Astrocyte of the hippocampus (primary cell): ENCODE measurements around the gene LCOR.
A peak's percentile ranks its signal among the peaks of the same experiment; 100 is the strongest.

Experiments used
- DNase-seq: peaks from one replicate; pipeline ENCODE4 v3.0.0; 2011; ENCODE audit warnings: low read depth, low spot score

The LCOR gene

DNA sequence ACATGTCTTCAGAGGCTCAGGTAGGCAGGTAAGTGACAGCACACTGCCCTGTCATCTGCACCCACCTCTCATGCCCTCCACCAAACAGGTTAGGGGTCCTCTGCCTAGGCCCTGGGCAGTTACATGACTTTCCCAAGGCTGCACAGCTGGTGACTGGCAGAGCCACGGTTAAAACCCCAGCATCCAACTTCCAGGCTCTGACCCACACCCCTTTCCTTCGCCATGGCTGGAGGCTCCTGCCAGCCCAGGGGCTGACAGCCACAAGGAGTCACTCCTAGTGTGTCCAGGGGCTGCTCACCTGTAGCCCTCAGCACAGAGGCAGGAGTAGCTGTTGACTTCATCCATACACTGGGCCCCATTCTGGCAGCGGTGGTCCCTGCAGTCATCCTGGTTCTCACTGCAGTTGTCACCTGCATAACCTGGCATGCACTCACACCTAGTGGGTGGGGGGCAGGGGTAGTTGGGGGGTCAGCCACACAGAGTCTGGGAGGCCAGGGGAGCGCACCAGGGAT lies 178.7 kb downstream of the LCOR start:
- DNase-seq: no peak

DNA sequence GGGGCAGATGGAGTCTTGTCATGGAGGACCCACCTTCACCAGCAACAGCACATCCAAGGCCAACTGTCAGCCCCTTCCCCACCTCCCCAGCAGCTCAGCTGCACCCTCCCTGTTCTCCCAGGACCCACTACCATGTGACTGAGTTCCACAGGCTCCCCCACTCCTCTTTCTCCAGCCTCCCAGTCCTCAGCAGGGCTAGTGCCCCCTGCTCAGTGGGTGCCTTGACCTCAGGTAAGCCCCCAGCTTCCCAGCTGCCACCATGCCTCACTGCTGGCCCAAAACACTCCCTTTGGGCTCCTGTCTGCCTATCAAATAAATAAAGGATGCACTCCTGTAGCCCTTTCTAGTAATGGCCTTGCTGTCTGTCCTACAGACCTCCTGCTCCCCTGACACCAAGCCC lies 179.3 kb downstream of the LCOR start:
- no peak for DNase-seq

DNA sequence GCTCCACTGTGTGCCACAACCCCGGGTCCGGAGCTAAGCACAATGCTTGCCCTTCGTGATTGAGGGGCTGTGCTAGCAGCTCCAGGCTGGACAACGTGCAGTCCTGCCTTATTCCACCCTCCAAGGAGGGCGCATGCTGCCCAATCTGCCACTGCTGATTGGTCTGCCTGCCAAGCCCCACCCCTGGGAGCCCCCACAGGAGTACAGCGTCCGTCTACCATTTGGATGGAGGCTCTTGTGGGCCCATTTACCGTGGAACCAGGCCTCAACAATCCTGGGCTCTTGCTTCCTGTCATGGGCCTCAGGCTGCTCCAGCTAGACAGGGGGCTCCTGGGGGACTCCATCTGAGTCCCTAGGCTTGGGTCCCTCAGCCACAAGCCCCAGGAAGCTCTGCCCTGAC lies 180.4 kb downstream of the LCOR start:
- no peak for DNase-seq

DNA sequence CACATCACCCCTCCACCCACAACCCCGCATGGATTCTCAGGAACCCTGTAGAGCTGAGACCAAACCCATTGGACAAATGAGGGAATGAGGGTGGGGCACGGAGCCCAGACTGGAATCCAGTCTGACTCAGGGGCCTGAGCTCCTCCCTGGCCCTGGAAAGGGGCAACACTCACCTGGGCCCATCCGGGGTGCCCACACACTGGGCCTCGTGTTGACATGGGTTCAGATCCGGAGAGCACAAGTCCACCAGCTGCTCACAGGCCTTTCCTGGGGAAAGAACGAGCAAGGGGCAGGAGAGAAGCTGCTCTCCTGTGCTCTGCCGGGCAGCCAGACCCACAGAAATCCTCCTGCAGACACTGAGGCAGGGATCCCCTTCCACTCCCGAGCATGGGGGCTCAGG lies 181.5 kb downstream of the LCOR start:
- no peak for DNase-seq

DNA sequence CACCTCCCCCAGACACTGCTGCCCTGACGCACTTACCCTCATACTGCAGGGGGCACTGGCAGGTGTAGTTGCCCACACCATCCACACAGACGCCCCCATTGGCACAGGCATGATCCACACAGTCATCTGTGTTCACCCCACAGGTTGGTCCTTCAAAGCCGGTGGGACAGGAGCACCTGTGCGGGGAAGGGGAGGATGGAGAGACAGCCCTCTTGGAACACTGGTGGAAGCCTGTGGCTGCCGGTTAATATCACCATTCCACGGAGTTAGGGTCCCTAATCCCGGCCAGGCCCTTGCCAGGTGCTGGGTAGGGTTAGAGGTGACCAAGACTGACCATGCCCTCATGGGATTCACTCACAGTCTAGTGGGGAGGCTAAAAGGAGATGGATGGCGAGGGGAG lies 181.9 kb downstream of the LCOR start:
- DNase-seq: no peak

DNA sequence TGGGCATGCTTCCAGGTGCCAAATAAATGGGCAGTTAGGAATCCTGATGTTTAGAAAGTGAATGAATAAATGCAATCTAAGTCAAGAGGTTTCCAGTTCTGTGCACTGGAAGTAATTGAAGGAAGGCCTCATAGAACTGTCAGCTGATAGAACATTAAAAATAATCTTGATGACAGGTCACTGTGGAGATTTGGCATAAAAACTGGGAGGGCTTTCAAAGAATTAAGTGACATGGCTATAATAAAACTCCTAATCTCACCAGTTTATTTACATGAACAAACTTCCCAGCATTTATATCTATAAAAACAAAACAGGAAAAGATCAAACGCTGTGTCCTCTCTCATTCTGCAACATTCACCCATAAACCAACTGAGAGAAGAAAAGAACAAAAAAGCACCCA lies 183.1 kb downstream of the LCOR start:
- DNase-seq: no peak

DNA sequence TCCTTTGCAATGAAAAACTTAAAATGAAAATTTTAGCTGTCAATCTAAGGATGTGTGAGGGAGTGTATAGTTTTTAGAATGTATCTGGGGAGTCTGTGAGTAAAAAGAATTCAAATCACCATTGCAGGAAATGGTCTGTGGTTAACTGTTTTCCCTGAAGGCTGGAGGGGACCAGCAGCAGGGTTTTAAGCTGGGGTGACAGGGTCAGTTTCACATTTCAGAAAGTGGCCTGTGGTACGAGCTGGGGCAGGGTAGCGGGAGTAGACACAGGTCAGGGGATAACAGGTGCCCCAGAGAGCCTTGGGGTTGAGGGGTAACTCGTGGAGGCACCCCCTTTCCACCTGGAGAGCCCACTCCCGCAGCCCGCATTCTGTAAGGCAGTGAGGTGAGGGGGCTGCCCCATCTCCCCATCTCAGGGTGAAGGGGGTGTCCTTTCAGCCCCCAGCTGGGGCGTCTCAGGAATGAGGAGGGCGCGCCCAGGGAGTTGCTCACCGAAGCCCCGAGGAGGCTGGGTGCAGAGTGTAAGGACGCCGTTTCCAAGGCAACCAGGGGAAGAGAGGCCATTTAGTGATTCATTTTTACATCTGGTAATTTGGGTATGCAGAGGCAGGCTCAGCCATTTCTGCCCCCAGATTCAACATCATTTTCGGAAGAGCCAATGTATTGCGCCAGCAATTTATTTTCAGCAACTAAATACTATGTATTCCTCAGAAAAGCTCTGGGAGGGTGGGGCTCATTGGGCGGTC lies 184.8 kb downstream of the LCOR start:
- DNase-seq: peak; percentile 13

DNA sequence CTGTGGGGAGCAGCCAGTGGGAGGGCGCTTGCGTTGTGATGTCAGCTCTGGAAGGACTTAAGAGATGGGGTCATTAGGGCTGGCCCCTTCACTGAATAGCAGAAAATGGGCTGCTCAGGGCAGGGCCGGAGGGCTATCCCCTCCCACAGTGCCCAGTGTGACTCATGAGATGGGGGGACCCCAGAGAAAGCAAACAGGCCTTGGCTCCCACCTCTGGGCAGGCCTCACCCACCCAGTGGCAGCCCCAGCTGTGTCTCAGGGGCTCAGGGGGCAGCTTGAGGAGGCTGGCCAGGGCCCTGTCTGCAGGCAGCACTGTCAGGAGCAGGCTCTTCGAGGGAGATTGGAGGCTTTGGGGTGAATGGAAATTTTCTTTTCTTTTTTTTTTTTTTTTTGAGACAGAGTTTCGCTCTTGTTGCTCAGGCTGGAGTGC lies 185.4 kb downstream of the LCOR start:
- no peak for DNase-seq

DNA sequence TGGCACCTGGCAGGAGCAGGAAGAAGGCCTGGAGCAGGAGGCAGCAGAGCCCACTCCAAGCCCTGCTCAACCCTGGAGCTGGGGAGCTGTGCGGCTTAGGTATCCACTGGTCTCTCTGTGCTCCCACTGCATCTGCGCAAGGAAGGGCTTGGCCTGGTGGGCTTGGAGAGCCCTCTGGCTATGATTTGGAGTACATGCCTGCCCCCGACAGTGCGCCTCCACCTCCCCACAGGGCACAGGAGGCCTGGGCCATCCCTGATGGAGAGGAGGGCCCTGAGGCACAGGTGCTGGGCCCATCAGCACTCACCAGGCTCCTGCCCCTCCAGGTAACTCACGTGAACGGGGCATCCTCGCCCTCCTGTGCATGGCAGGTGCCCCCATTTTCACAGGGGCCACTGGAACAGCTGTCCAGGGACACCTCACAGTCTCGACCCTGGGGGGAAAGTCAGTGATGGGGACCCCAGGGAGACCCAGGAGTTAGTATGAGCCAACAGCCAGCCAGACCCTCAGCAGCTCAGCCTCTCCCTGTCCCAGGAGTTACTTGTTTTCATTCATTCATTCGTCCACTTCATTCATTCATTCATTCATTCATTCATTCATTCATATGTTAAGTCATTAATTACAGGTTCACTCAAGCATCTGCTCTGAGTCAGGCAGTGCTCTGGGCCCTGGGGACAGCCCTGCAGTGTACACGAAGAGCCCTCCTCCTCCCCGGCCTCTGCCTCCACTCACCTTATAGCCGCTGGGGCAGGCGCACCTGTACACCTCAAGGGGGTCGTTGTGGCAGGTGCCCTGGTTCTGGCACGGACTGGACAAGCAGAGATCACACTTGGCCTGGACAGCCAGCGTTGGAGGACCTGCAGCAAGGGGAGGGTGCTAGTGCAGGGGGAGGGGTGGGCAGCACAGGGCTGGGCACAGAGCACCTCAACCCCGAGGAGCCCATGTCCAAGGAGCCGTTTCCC lies 186.4 kb downstream of the LCOR start:
- DNase-seq: no peak

DNA sequence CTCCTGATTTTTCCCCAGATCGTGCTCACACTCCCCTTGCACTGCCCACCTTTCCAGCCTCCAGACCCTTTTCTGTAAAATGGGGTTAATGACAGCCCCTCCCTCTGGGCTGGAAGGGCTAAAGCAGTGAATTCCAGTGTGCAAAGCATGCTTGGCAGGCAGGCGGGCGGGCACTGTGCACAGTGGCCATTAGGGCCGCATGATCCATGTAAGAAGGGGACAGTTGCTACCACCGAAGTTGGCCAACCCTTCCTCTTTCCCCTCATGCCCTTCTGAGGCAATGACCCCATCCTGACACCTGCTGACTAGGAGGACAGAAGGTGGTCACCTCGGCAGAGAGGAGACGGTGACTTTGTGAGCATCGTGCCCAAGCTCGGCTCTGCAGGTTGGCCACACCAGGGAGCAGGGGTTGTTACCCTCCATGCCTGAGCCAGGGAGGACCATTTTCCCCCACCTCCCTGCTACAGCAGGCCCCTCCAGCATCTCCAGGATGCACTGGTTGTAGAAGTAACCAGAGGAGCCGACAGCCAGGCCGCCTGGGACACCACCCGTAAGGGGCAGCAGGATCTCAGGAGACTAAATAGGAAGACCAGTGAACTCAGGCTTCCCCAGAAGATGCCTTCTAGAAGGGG lies 187.2 kb downstream of the LCOR start:
- DNase-seq: no peak

DNA sequence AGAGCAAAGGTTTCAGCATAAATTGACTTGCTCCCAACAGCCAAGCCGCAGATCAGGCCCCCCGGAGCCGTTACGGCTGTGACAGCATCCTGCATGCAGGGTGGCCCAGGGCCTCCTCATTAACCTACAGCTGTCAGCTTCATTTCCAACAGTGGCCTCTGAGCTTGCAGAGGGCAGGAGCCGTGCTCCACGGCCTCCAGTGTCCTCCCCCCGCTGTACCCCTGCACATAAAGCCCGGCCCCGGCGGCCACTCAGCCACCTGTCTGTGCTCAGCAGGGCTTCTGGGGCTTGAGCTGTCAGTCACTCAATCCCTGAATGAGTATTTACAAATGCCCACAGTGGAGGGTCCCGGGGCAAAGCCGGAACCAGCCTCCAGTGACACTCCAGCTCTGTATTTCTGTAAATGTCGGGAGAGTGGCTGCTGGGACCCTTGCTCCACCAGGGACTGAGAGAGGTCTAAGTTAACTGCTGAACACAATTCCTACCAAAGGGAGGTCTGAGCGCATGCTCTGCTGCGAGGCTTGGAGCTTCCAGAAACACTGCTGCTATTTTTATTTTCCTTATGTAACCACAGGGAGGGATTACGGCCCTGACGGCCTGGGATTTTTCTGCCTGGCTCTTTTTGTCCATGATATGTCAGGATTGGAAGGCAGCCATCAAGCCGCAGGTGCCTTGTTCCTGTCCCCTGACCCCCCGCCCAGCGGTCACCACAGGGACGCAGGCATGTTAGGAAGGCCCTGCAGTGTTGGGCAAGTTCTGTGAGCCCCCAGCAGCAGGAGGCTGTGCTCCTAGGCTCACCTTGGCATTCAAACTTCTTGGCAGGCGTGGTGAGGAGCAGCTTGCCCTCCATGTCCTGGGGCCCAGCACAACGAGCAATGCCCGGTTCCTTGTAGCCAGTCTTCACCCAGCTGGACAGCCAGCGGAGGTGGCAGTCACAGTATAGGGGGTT lies 188.6 kb downstream of the LCOR start:
- DNase-seq: peak; percentile 50

DNA sequence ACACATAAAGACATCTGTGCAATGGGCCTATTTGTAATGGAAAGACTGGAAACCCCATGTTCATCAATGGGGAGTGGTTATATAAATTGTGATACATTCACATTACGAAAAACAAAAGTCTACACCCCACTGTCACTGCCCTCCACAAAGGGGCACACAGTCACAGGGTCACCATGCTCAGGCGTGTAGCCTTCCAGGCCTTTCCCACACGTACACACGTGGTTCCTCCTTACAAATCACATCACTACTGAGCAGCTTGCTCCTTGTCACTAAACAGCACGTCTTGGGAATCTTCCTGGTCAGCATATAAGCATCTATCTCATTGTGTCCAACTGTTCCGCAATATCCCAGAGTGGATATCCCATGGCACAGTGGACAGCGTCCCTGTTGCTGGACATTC lies 190.5 kb downstream of the LCOR start:
- DNase-seq: no peak

DNA sequence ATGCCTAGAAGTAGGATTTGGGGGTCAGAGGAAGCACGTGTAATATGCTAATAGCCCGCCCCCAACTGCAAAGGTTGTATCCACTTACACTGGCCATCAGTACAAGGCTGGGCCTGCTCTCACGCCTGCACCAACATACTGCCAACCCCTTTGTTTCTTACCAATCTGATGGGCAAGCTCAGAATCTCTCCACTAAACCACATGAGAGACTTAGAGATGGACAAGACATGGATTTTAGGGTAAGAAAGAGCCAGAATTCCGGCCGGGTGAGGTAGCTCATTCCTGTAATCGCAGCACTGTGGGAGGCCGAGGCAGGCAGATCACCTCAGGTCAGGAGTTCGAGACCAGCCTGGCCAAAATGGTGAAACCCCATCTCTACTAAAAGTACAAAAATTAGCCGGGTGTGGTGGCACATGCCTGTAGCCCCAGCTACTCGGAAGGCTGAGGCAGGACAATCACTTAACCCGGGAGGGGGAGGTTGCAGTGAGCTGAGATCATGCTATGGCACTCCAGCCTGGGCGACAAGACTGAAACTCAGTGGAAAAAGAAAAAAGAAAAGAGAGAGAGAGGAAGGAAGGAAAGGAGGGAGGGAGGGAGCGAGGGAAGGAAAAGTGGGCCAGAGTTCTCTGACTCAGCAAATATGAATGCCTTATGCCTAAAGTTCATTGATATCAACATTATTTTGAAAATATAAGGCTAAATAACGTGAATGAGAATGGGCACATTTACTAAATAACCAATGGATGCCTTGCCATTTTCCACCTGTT lies 191.5 kb downstream of the LCOR start:
- peak; percentile 46 for DNase-seq

DNA sequence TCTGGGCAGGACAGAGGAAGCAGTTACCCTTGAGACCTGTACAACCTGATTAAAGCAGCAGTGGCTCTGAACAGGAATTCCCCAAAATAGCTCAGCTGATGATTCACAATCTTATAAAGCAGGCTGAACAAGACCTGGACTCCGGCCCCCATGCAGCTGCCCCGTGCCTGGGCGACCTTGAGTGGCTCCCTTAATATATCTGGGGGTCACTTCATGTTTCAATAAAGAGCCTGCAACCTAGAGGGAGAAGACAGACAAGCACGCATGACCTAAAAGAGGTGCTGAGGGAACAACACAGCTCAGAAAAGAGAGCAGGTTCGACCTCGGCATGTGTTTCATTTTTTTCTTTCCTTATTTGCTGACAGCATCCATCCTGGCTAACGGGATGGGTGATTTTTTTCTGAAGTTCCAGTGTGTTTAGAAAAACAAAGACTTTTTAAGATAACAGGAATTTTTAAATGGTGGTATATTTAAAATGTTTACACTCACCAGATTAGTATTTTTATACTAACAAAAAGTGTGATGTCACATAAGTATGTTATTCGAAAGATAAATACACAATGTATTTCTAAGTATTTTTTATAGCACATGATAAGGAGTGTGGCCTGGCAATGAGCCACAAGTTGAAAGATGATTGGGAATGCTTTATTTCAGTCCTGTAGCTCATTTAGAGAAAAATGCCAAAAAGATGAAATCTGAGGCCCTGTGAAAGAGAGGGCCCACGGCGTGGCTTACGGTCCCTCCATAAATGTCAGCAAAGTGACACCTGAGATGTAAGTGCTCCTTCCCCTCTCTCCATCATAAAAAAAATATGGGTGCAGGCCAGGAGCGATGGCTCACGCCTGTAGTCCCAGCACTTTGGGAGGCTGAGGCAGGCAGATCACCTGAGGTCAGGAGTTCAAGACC lies 192.3 kb downstream of the LCOR start:
- peak; percentile 87 for DNase-seq

DNA sequence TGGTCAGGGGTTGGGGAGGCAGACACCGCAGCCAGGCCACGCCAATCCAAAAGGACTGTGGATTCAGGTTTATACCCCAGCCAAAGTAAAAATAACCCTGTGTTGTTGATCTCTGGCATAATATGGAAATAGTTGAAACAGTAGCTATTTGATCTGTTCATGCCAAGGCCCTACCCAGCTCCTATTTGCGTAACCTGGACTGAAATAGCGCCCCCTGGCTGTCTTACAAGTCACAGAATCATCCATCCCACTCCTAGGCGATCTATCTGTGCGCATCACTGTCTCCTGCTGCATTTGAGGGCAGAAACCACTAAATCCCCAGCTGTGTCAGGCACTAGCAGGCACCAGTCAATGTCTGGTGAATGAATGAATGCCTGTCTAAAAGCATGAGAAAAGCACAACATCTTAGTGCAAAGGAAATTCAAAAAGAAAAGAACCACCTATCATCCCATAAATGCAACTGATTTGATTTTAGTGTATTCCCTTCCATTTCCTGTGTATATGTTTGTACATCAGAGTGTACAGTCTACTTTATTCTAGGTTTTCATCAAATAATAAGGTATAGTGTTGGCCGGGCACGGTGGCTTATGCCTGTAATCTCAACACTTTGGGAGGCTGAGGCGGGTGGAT lies 193.6 kb downstream of the LCOR start:
- DNase-seq: peak; percentile 57

DNA sequence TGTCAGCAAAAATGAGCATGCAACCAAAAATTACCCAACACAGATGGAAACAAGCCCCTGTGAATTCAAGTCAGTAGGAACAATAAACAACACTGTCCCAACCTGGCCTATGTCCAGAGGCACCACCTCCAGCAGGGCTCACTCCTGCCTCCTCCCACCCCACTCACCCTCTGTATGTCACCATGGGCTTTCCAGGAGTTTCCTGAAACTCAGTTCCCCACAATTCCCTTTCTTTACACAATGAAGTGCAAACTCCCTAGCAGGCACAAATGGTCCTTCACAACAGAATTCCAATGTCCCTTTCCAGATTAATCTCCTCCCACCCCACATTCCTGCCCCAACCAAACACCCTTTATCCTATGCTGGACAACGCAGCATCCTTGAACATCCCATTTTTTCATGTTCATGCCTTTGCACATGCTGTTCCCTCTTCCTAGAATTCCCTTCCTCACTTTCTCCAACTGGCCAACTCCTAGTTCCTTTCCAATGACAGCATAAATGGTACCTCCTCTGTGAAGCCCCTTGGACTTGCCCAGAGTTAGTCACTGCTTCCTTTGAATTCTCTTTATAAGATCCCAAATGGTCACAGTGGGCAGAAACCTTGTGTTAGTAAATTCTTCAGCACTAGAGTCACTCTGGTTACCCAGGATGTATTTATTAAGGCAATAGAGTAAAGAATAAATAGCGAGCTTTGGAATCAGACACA lies 196.2 kb downstream of the LCOR start:
- DNase-seq: peak; percentile 61

DNA sequence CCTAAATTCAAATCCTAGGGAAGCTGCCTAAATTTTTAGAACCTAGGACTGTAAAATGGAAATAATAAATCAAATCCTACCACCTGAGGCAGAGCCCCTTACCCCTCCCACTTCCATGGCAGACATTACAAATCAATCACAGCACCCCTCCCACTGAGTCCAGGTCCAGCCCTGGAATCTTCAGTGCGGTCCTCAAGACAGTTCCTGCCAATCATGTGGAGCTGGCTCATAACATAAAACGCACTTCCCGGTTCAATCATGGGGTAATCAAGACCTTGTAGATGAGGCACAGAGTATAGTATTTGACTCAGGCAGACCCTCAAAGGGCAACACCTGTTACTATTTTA lies 196.7 kb downstream of the LCOR start:
- no peak for DNase-seq

DNA sequence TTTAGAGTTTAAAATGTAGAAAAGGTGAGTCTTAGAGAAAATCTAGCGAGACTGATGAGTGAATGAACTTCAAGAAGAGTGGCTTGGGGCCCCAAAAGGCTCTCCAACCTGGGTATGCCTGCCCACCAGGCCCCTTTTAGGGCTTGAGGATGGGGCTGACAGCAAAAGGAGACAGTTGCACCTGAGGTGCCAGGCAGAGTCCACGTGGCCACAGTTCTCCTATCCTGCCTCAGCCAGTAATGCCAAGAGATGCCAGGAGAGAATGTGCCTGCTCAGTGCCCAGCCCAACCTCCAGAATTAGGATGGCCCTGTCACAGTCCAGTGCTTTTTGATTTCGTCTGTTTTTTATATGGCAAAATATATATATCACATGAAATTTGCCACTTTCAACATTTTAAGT lies 197.2 kb downstream of the LCOR start:
- DNase-seq: no peak
